C4-2B (cell line): ENCODE measurements around the gene TRERF1.

ENCODE experiments used
- ZFX ChIP-seq: fragments of 450-650 bp; IDR thresholded peaks from 2 replicates; pipeline ENCODE4 v1.6.1; 2017
- TF ChIP-seq, protein P1 (sequence below): fragments of 450-650 bp; conservative IDR thresholded peaks from 2 replicates; pipeline ENCODE4 v1.5.1; 2017; ENCODE audit warnings: mild to moderate bottlenecking

DNA sequence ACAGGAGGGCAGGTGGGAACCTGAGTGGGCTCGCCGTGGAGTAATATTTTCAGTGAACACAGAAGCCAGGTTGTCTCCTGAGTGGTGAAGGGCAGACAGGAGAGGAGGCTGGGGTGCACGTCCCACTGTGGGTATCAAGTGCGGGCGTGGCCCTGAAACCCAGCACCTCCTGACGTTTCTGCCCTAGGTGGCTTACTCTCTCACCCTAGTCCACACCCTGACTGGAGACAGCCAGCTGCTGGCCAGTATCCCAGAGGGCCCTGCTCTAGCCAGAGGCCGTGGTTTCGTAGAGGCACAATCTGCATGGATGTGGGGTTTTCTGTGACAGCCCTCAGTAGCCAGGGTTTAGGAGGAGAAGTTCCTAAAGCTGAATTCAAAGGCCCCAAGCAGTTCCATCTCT, 86.7 kb downstream of the TRERF1 start:
- TF ChIP-seq, protein P1, sequence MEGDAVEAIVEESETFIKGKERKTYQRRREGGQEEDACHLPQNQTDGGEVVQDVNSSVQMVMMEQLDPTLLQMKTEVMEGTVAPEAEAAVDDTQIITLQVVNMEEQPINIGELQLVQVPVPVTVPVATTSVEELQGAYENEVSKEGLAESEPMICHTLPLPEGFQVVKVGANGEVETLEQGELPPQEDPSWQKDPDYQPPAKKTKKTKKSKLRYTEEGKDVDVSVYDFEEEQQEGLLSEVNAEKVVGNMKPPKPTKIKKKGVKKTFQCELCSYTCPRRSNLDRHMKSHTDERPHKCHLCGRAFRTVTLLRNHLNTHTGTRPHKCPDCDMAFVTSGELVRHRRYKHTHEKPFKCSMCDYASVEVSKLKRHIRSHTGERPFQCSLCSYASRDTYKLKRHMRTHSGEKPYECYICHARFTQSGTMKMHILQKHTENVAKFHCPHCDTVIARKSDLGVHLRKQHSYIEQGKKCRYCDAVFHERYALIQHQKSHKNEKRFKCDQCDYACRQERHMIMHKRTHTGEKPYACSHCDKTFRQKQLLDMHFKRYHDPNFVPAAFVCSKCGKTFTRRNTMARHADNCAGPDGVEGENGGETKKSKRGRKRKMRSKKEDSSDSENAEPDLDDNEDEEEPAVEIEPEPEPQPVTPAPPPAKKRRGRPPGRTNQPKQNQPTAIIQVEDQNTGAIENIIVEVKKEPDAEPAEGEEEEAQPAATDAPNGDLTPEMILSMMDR: no peak
- TF ChIP-seq ZFX: no peak
